HG03460 (cell line): Measurements from ENCODE around the gene AKR1C3.
"Not testable (repeated sequence)": the region's sequence is repeated elsewhere in the genome, so short reads cannot be mapped to it uniquely, and the experiment has no call there.

Experiments
- ATAC-seq: cut with Tn5 transposase; IDR thresholded peaks from one replicate; pipeline ENCODE4 v1.9.1; 2021; ENCODE audit not compliant: unreplicated experiment

AKR1C3 gene

DNA sequence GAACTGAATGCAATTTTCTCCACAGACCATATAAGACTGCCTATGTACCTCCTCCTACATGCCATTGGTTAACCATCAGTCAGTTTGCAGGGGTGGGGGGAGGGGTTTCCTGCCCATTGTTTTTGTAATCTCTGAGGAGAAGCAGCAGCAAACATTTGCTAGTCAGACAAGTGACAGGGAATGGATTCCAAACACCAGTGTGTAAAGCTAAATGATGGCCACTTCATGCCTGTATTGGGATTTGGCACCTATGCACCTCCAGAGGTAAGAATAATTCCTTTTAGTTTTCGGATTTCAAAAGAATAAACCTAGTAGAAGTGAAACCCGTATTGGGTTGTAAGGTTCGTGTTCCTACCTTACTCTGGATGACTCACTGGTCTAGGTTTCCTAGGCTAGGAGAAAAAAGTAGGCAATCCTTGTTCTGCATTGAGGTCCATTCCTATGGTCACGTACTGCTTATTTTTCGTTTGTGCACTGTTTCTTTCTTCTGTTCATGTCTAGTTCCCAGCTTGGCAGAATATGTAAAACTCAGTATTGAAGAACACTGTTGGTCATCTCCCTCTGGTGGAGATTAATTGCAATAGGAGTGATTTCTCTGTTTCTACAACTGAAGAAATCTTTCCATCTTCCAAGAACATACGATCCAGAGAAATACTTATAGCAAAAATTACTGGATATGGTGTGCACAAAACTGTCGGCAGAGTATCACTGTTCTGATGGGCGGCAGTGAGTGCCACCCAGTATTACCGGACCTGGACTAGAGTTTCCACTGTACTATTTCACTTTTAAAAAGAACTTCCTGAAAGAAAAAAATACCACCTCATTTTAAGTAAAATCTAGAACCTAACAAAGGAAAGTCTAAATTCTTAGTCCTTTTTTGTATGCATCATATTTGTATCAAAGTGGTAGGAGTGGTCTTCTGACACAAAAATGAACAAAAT, at the start of gene AKR1C3:
TSS of gene AKR1C3 (plus strand) at position 150 of the 941 bp plus-strand sequence. CDS start at position 181, 31 bp downstream.
- ATAC-seq, result no peak

DNA sequence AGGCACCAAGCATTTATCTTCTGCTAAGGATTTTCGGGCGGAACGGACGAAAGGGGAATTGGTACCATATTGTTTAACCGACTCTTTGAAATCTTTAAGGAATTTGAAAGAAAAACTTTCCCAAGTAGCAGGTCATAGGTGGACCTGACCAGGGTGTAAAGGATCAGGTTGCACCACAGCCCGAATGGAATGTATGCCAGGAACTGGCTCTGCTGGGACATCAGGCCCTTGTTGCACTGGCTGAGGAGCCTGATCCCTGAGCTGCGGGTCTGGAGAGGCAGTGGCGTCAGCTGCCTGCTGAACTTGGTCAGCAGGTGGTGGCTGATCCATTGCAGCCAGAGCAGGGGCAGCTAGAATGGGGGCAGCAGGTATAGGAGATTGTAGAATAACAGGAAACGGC, 49.1 kb upstream of the AKR1C3 start:
- no peak for ATAC-seq

DNA sequence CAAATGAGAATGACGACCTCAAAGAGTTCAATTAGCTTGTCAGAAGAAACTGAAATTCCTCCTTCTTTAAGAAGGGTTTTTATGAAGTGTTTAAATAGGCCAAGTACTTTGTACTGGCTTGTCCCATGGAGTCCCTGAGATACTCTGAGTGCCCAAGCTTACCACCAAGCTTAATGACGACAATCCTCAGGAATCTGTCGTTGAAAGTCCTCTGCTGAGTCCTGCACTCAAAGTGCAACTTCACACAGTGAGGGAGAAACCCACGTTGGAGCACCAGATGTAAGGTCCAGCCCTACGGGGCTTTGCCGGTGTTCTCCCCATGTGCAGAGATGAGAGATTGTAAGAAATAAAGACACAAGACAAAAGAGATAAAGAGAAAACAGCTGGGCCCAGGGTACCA, 47.8 kb upstream of the AKR1C3 start:
- ATAC-seq, result no peak

DNA sequence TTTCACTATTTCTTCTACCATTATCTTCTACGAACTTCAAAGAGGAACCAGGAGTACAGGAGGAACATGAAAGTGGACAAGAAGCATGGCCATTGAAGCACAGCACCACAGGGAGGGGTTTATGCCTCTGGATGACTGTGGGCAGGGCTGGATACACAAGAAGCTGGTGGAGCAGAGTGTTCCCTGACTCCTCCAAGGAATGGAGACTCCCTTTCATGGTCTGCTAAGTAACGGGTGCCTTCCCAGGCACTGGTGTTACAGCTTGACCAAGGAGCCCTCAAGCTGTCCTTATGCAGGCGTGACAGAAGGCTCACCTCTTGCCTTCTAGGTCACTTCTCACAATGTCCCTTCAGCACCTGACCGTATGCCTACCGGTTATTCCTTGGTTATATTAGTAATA, 47.2 kb upstream of the AKR1C3 start:
- ATAC-seq, result not testable (repeated sequence)

- ATAC-seq, result no peak
Measured at GRCh38 chr10:5047912-5048628, 46.1 kb upstream of the AKR1C3 start.

- ATAC-seq, result not testable (repeated sequence)
Measured at GRCh38 chr10:5052951-5053500, 41.2 kb upstream of the AKR1C3 start.

- ATAC-seq, result not testable (repeated sequence)
Measured at GRCh38 chr10:5054831-5055230, 39.4 kb upstream of the AKR1C3 start.

- not testable (repeated sequence) for ATAC-seq
Measured at GRCh38 chr10:5059267-5059666, 34.9 kb upstream of the AKR1C3 start.

- ATAC-seq, result not testable (repeated sequence)
Measured at GRCh38 chr10:5060791-5061190, 33.4 kb upstream of the AKR1C3 start.

DNA sequence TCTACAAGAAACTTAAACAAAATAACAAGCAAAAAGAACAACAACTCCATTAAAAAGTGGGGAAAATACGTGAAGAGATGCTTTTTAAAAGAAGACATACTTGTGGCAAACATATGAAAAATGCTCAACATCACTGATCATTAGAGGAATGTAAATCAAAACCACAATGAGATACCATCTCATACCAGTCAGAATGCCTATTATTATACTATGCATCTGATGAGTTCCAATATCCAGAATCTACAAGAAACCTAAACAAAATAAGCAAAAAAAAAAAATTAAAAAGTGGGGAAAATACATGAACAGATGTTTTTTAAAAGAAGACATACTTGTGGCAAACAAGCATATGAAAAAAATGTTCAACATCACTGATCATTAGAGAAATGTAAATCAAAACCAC, 29.6 kb upstream of the AKR1C3 start:
- ATAC-seq, result no peak

DNA sequence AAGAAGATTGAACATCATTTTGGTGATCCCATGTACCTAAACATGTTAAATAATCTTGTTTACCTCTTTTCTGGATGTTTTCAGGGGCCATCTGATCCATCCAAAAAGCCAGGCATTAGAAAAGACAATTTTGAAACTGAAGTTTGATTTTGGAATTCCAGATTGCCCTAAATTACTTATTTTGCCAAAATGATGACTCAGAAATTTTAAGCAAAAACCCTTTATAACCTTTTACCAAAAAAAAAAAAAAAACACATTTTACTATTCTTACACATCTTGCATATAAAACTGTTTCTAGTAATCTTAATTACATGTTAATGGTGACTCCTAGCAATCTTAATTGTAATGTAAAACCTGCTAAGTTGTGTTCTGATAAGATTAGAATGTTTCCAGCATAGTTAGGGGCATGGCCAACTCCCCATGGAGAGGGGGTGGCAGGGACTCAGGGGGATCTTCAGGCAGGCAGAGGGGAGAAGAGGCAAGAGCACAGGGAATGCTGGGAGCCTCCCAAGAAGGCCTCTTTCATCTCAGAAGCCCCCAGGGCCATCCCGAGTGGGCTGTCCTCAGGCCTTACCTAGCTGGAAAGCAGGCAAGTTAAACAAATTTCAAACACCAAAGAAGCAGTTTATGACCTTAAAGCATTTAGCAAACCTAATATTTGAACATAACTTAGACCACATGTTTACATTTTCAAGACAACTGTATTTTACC, 25.8 kb upstream of the AKR1C3 start:
- ATAC-seq, result no peak

DNA sequence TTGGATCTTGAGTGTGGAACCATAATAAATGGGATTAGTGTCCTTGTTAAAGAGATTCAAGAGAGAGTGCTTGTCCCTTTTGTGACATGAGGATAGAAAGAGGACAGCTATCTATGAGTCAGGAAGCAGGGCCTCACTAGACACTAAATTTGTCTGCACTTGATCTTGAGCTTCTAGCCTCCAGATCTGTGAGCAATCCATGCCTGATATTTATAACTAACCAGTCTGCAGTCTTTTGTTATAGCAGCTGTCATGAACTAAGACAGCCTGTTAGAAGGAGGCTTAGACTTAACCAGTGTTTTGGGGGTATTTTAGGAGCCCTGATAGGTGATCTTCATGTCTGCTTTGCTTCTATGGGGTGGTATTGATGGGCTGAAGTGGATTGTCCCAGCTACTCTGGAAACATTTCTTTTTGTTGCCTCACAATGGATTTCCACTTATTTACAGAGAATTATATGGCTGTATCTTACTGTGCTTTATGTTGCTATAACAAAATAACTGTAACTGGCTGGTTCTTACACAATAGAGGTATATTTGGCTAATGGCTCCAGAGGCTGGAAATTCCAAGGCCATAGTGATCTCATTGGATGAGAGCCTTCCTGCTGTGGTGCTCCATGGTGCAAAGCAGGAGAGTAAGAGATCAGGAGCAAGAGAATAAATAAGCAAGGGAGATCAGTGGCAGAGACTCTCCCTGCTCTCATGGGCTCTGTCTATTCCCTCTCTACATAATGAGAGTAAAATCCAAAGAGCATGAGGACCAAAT, 23.4 kb upstream of the AKR1C3 start:
- ATAC-seq, result no peak

GRCh38 chr10:5071411-5072198, 22.6 kb upstream of the AKR1C3 start:
- no peak for ATAC-seq

GRCh38 chr10:5073659-5074058, 20.6 kb upstream of the AKR1C3 start:
- ATAC-seq, result no peak

DNA sequence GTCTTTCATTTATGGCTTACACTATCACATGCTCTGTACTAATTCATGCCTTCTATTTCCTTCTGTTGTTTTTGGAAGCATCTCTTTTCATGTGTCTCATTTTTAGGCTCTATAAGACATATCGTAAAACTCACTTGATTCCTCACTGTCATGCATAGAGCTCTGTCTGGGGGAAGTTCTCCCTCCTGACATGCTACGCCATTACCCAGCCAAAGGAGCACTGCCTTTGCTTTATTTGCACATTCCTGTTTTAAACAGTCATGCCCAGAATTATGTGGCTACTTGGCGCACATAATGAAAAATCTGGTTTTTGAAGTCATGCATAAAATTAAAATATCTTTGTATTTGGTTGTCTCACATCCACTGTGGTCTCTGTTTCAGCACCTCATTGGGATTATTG, 17.6 kb upstream of the AKR1C3 start:
- ATAC-seq, result no peak

DNA sequence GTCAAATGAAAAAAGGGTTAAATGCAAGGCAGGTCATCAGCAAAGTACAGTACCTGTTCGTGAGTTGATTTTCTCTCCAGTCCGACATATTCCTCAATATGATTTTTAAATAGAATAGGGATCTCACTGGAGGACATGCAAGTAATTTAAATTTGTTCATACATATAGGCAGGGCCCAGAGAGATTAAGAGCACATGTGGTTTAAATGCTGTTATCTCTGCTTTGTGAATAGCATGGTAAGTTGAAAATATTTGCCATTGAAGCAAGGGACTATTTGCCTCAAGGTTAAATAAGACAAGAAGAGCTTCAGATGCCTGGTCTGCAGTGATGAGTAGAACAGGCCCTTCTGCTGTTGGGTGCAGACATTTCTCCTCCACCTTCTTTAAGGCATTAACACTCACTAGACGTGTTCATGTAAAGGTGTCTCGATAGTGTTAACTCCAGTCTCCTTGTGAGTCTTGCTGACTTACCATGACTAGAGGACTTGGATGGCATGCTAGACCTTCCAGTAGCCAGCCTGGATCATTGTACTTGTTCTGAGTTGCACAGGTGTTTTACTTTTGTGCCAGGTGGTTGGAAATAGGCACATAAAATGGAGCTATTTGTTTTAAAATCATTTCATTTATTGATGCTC, 15.6 kb upstream of the AKR1C3 start:
- ATAC-seq, result no peak

GRCh38 chr10:5079306-5079830, 14.8 kb upstream of the AKR1C3 start:
- ATAC-seq, result no peak

DNA sequence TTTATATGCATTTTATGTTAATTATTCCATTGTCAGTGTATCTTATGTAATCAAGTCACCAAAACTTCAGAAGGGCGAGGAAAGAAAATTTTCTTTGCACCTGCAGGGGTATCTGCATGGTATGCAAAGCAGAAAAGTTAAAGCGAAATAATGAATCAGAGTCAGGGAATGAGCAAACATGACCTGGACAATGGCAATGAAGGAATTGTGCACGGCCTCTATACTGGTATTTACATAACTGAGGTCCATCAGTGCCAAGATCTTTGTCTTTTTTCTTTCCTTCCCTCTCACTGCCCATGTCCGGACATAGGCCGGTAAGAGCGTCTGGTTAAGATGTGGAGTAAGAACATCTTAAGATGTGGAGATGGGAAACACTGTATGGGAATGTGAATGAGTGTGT, 14.4 kb upstream of the AKR1C3 start:
- no peak for ATAC-seq

DNA sequence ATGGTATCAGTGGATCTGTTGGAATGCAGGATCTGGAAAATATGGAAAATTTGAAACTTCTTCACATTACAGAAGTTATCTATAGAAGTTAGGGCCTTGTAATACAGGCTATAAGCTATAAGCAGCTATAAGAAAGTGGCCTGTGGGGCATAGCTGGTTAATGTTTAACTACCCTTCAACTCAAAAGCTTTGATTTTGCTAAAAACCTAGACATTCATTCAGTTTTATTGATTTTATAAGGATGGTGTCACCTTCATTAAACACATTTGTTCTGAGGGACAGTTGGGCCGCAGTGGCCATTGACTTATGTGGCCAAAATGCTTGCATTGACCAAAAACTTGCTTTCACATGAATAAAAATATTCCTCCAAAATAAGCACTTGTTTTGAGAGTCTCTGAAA, 13.1 kb upstream of the AKR1C3 start:
- ATAC-seq, result no peak
